ENCODE data around the gene CTNNBIP1. TPM values are rescaled to one million over a fixed set of nuclear protein-coding genes. Genes with fewer than 3 reads are reported as not detected.

Gene CTNNBIP1
- total and polyA plus RNA-seq, 3 donors from 2014 or later, result 45.3 to 60.8 (median 48.1) TPM

GRCh38 chr1:9801909-9802308 is 108.2 kb downstream of the CTNNBIP1 start:
- TF ChIP-seq CTCF (IDR thresholded peaks at IDR 0.05) (no peak), POLR2A (IDR thresholded peaks at IDR 0.05) (no peak)
- no peaks in the 10 kb centered on the region for H3K36me3 ChIP-seq (ENCODE audit: low read depth, missing control alignments)
- no peaks in the 10 kb centered on the region for H3K9me3 ChIP-seq
- intact Hi-C loops (cut with DNase I; ENCODE audit: low total_unique reads), result no loop called here
- WGBS, 2 donors, result 93 to 97% methylated on average over 1 of the region's 1 CpG
- no peak for DNase-seq
- H3K4me3 ChIP-seq, result no peak overlapping the region
- no peaks in the 10 kb centered on the region for H3K27me3 ChIP-seq
- H3K4me1 ChIP-seq, result no peaks in the 10 kb centered on the region
- no peak overlapping the region for H3K27ac ChIP-seq

Other genes with a start within 250 kb of the CTNNBIP1 start
- gene CLSTN1, start 86.3 kb downstream of the CTNNBIP1 start, total RNA-seq, result 10 to 100 TPM; 52.6 to 70.2 TPM
- gene CLSTN1, start 86.3 kb downstream of the CTNNBIP1 start, polyA plus RNA-seq (ENCODE audit: insufficient read depth, low read depth, low replicate concordance), result 60.4 TPM
- 10 to 100 TPM; 48.6 to 49.4 TPM for gene LZIC, start 33.1 kb upstream of the CTNNBIP1 start, total RNA-seq
- gene LZIC, start 33.1 kb upstream of the CTNNBIP1 start, polyA plus RNA-seq (ENCODE audit: insufficient read depth, low read depth, low replicate concordance), result 104 TPM
- gene NMNAT1, start 33.2 kb upstream of the CTNNBIP1 start, total RNA-seq, result 10 to 100 TPM in 1 of 2 donors, 1 to 10 TPM in 1; 8.1 to 13.0 TPM
- gene NMNAT1, start 33.2 kb upstream of the CTNNBIP1 start, polyA plus RNA-seq (ENCODE audit: insufficient read depth, low read depth, low replicate concordance), result 12.2 TPM
- gene RBP7, start 87.0 kb upstream of the CTNNBIP1 start, total RNA-seq, result 1 to 10 TPM; 6.5 to 7.7 TPM
- gene RBP7, start 87.0 kb upstream of the CTNNBIP1 start, polyA plus RNA-seq (ENCODE audit: insufficient read depth, low read depth, low replicate concordance), result 35.3 TPM
- gene UBE4B, start 122.7 kb upstream of the CTNNBIP1 start, total RNA-seq, result 10 to 100 TPM; 62.0 to 63.3 TPM
- gene UBE4B, start 122.7 kb upstream of the CTNNBIP1 start, polyA plus RNA-seq (ENCODE audit: insufficient read depth, low read depth, low replicate concordance), result 26.1 TPM

Data from testis (tissue), 3 donors.